ENCODE measurements around the gene DCPS. TPM values are rescaled to one million over a fixed set of nuclear protein-coding genes. Genes with fewer than 3 reads are reported as not detected.
"Not testable (repeated sequence)": the region's sequence is repeated elsewhere in the genome, so short reads cannot be mapped to it uniquely, and the experiment has no call there.

Gene DCPS
- total and polyA plus RNA-seq, 8 donors, result 1.8 to 60.3 (median 12.6) TPM

DNA sequence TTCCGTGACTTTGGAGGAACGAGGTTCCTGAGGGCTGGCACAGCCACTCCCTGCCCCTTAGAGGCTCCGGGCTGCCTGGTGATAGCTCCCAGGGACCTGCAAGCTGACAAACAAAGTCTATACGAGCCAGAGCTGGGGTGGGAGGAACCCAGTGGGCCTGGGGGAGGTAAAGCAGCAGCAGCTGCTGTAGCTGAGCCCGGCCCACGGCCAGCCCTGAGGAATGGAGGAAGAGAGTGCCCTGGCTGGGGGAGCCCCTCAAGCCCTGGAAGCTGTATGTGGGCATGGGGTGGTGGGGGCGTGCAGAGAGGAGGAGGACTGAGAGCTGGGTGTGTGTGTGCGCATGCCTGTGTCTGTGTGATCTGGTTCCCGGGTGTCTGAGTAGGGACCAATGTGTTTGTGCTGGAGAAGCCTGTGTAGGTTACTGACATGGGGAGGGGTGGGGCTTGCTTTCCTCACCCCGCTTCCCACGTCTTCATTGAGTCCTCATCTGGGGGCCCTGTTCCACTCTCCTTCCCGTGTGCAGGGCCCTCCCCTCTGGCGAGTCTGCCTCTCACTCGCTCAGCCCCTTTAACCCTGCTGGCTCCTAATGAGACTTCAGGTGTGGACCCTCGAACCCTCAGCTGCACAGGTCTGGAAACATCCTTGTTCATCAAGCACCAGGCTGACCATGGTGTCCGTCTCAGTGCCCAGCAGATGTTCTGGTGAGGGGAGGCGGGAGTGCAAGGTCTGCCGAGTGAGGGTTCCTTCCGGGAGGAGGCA, 62.4 kb downstream of the DCPS start:
- DNase-seq, result peak in 1 of 2 donors; percentile 67
- H3K4me1 ChIP-seq, result peaks cover 19 to 49% (median 26%) of the 10 kb centered on the region in 4 donors
- H3K27ac ChIP-seq, result peak overlapping the region in 1 of 5 donors; percentile 38
- intact Hi-C loops (cut with DNase I; ENCODE audit: low total_unique reads), result no loop called here
- TF ChIP-seq EP300 (IDR thresholded peaks at IDR 0.05) (no peak), POLR2A (IDR thresholded peaks at IDR 0.05) (no peak), POLR2AphosphoS5 (IDR thresholded peaks at IDR 0.05) (no peak)
- TF ChIP-seq, protein P1, sequence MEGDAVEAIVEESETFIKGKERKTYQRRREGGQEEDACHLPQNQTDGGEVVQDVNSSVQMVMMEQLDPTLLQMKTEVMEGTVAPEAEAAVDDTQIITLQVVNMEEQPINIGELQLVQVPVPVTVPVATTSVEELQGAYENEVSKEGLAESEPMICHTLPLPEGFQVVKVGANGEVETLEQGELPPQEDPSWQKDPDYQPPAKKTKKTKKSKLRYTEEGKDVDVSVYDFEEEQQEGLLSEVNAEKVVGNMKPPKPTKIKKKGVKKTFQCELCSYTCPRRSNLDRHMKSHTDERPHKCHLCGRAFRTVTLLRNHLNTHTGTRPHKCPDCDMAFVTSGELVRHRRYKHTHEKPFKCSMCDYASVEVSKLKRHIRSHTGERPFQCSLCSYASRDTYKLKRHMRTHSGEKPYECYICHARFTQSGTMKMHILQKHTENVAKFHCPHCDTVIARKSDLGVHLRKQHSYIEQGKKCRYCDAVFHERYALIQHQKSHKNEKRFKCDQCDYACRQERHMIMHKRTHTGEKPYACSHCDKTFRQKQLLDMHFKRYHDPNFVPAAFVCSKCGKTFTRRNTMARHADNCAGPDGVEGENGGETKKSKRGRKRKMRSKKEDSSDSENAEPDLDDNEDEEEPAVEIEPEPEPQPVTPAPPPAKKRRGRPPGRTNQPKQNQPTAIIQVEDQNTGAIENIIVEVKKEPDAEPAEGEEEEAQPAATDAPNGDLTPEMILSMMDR (IDR thresholded peaks at IDR 0.05), result no peak
- no peaks in the 10 kb centered on the region for H3K36me3 ChIP-seq
- no peaks in the 10 kb centered on the region for H3K27me3 ChIP-seq
- WGBS, 5 donors, result 37 to 60% (median 54%) methylated on average over 15 to 18 of the region's 19 CpGs
- H3K4me3 ChIP-seq, result no peak overlapping the region
- H3K9me3 ChIP-seq, result no peaks in the 10 kb centered on the region

- intact Hi-C loops (cut with DNase I; ENCODE audit: low total_unique reads); H3K27me3 ChIP-seq; H3K36me3 ChIP-seq; H3K4me3 ChIP-seq; H3K27ac ChIP-seq; DNase-seq; H3K9me3 ChIP-seq: not testable (repeated sequence)
- 79 to 87% (median 83%) methylated on average over 9 to 13 of the region's 14 CpGs for WGBS, 5 donors
- peaks cover 19 to 49% (median 26%) of the 10 kb centered on the region in 4 donors for H3K4me1 ChIP-seq
These were observed 63.2 kb downstream of the DCPS start for GRCh38 chr11:126366823-126367654.

DNA sequence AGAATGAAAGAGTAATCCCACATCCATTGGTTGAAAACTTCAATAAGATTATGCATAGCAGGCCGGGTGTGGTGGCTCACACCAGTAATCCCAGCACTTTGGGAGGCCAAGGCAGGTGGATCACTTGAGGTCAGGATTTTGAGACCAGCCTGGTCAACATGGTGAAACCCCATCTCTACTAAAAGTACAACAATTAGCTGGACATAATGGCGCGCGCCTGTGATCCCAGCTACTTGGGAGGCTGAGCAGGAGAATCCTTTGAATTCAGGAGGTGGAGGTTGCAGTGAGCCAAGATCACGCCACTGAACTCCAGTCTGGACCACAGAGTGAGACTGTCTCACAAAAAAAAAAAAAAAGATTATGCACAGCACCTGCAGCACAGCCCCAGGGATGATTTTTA, 63.9 kb downstream of the DCPS start:
- H3K27me3 ChIP-seq; H3K4me3 ChIP-seq; H3K36me3 ChIP-seq; DNase-seq; intact Hi-C loops (cut with DNase I; ENCODE audit: low total_unique reads); H3K9me3 ChIP-seq: not testable (repeated sequence)
- 91 to 98% (median 97%) methylated on average over 5 of the region's 5 CpGs for WGBS, 5 donors
- Histone ChIP-seq H3K27ac (peak overlapping the region in 1 of 5 donors; percentile 55), H3K4me1 (peaks cover 19 to 49% (median 22%) of the 10 kb centered on the region in 4 donors)

DNA sequence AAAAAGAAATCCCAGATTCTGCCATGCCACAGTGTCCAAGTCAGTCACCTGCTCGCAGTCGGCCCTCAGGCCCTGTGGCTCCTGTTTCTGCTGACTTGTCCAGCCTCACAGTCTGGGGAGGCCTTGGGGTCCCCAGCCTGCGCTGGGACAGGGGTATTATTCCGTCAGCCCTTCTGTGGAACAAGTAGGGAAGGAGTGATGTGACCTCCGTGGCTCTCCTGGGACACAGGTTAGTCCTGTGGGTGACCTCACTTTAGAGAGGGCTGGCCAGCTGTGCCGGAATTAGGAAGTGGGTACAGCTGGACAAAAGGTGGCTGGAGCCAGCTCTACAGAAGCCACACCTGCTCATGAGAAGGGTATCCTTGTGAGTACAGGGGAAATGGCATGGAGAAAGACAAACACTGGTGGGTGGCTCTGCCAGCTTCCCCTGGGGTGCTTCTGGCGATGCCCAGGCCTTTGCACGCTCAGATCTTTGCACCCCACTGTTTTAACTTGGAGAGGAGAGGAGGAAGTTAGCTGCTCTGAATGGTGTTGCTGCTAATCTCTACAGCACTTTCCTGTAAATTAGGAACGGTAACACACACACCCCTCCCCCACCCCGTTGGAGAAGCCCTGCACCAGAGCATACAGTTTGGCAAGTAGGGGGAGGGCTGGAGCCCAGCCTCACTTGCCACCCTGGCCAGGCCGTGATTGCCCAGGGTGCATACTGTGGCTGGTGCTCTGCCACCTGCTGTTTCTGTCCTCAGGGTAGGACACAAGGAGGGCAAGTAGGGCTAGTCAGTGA, 64.7 kb downstream of the DCPS start:
- WGBS, 5 donors, result 39 to 57% (median 47%) methylated on average over 8 to 11 of the region's 11 CpGs
- peak in 1 of 2 donors; percentile 47 for DNase-seq
- H3K9me3 ChIP-seq, result not testable (repeated sequence)

DNA sequence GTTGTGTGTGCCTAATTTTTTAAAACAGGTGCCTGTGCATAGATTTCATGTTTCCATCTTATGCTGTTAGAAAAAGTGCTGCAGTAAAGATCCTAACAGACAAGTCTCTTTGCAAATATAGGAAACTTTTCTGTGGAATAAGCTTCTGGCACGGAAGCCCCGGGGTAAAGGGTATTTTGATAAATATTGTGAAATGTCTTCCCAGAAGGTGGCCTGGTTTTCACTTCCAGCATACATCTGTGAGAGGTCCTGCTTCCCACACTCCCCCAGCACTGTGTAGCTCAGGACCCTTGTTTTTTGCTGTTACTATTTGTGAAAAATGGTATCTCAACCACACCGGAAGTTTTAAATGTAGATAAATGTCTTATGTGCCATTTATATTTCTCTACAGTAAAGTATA, 66.2 kb downstream of the DCPS start:
- intact Hi-C loops (cut with DNase I; ENCODE audit: low total_unique reads), result no loop called here
- H3K4me3 ChIP-seq, result no peak overlapping the region
- WGBS, 5 donors, result 65 to 83% (median 79%) methylated on average over 3 of the region's 3 CpGs
- TF ChIP-seq, protein P1 (IDR thresholded peaks at IDR 0.05), result no peak
- TF ChIP-seq EP300 (IDR thresholded peaks at IDR 0.05), result no peak
- TF ChIP-seq POLR2A (IDR thresholded peaks at IDR 0.05), result no peak
- TF ChIP-seq POLR2AphosphoS5 (IDR thresholded peaks at IDR 0.05), result no peak
- H3K27me3 ChIP-seq, result no peaks in the 10 kb centered on the region
- DNase-seq, result no peak
- H3K27ac ChIP-seq, result no peak overlapping the region
- no peaks in the 10 kb centered on the region for H3K9me3 ChIP-seq
- peaks cover 15 to 52% (median 21%) of the 10 kb centered on the region in 4 donors for H3K4me1 ChIP-seq
- H3K36me3 ChIP-seq, result no peaks in the 10 kb centered on the region

More for the DNA sequence above, 64.7 kb downstream of the DCPS start:
- H3K27me3 ChIP-seq; intact Hi-C loops (cut with DNase I; ENCODE audit: low total_unique reads); H3K36me3 ChIP-seq; H3K4me3 ChIP-seq: not testable (repeated sequence)
- H3K27ac ChIP-seq, result peak overlapping the region in 4 of 5 donors; percentile 20 to 55 (median 31)
- peaks cover 19 to 53% (median 21%) of the 10 kb centered on the region in 4 donors for H3K4me1 ChIP-seq
